Astrocyte (in vitro differentiated cells and primary cell): ENCODE data around the gene SLC9A4. TPM values are rescaled to one million over a fixed set of nuclear protein-coding genes. Genes with fewer than 3 reads are reported as not detected.

Experiments
- DNase-seq: peaks from one replicate; pipeline ENCODE4 v3.0.0-alpha.2; 2010; ENCODE audit warnings: low read depth
- FAIRE-seq: peaks from 2 replicates; lab custom pipeline; 2011; peaks lifted over from hg19 to GRCh38; lab: Jason Lieb, UNC
- H2AFZ ChIP-seq: 2 replicates; pipeline ENCODE4 v1.6.0; 2012; ENCODE audit warnings: low read depth, low read length, inconsistent platforms
- H3K27ac ChIP-seq: 2 replicates; pipeline ENCODE4 v1.5.1; 2011; ENCODE audit warnings: low read depth, low read length, inconsistent platforms
- H3K27me3 ChIP-seq: 2 replicates; pipeline ENCODE4 v1.6.0; 2011; ENCODE audit warnings: low read length, inconsistent platforms; ENCODE audit not compliant: insufficient read depth
- H3K36me3 ChIP-seq: 2 replicates; pipeline ENCODE4 v1.5.1; 2011; ENCODE audit warnings: low read length, inconsistent platforms; ENCODE audit not compliant: insufficient read depth
- H3K4me1 ChIP-seq: 2 replicates; pipeline ENCODE4 v1.5.1; 2011; ENCODE audit warnings: low read length, inconsistent platforms; ENCODE audit not compliant: insufficient read depth
- H3K4me2 ChIP-seq: 2 replicates; pipeline ENCODE4 v1.6.0; 2012; ENCODE audit warnings: low read length, inconsistent platforms
- H3K4me3 ChIP-seq: 2 replicates; pipeline ENCODE4 v1.5.1; 2011; ENCODE audit warnings: low read depth, mild to moderate bottlenecking, low read length, inconsistent platforms; ENCODE audit not compliant: insufficient read depth
- H3K79me2 ChIP-seq: 2 replicates; pipeline ENCODE4 v1.6.0; 2012; ENCODE audit warnings: mild to moderate bottlenecking, low read length, inconsistent platforms; ENCODE audit not compliant: insufficient read depth
- H3K9ac ChIP-seq: 2 replicates; pipeline ENCODE4 v1.6.0; 2012; ENCODE audit warnings: mild to moderate bottlenecking, low read length, inconsistent platforms
- H3K9me3 ChIP-seq: 2 replicates; pipeline ENCODE4 v1.5.1; 2012; ENCODE audit warnings: low read depth, mild to moderate bottlenecking, low read length, inconsistent platforms; ENCODE audit not compliant: insufficient read depth
- H4K20me1 ChIP-seq: 2 replicates; pipeline ENCODE4 v1.6.0; 2012; ENCODE audit warnings: low read length, inconsistent platforms; ENCODE audit not compliant: insufficient read depth
- H3K27ac Mint-ChIP-seq: one replicate; pipeline ENCODE4 v1.8.0; 2021; ENCODE audit warnings: mild to moderate bottlenecking, mixed read lengths; ENCODE audit not compliant: unreplicated experiment
- H3K27me3 Mint-ChIP-seq: one replicate; pipeline ENCODE4 v1.8.0; 2021; ENCODE audit warnings: low read depth, mixed read lengths; ENCODE audit not compliant: unreplicated experiment
- H3K36me3 Mint-ChIP-seq: one replicate; pipeline ENCODE4 v1.8.0; 2021; ENCODE audit warnings: low read depth, mixed read lengths; ENCODE audit not compliant: unreplicated experiment
- H3K4me1 Mint-ChIP-seq: one replicate; pipeline ENCODE4 v1.8.0; 2021; ENCODE audit warnings: low read depth, mixed read lengths; ENCODE audit not compliant: unreplicated experiment
- H3K4me3 Mint-ChIP-seq: one replicate; pipeline ENCODE4 v1.8.0; 2021; ENCODE audit warnings: mild to moderate bottlenecking, moderate library complexity, mixed read lengths; ENCODE audit not compliant: unreplicated experiment
- H3K9me3 Mint-ChIP-seq: one replicate; pipeline ENCODE4 v1.8.0; 2021; ENCODE audit warnings: mild to moderate bottlenecking, mixed read lengths; ENCODE audit not compliant: unreplicated experiment
- EZH2 ChIP-seq: IDR thresholded peaks from 2 replicates; pipeline ENCODE4 v1.6.1; 2012; ENCODE audit warnings: mild to moderate bottlenecking, low read length, inconsistent platforms; ENCODE audit not compliant: insufficient read depth
- total RNA-seq: library from RNA; stranded (reverse); gene quantifications from 2 replicates; pipeline ENCODE4 v1.2.1, GENCODE V29; 2021
- TF ChIP-seq, protein P1 (sequence below): IDR thresholded peaks from 2 replicates; pipeline ENCODE4 v1.5.1; 2011; ENCODE audit warnings: low read depth, mild to moderate bottlenecking, inconsistent platforms, low read length, moderate library complexity; ENCODE audit not compliant: insufficient read depth

The SLC9A4 gene
- total RNA-seq, 1 donor from 2014 or later, result 0.09 TPM

DNA sequence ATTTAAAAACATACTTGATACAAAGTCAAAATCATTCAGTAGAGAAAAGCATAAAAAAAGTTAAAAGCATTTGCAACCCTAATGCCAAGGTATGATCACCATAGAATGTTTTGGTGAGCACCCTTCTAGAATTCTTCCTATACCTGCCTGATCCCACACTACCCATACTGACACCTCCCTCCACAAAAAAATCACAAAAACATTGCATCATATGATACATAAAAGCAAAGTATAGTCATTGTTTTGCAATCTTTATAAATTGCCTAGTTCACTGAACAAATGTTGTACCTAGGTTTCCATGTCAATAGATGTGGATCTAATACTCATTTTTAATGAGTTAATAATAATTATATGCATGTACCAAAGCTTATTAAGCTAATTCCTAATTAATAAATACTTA, 54.1 kb downstream of the SLC9A4 start:
- H3K27ac Mint-ChIP-seq, result no peak overlapping the region
- TF ChIP-seq, protein P1, sequence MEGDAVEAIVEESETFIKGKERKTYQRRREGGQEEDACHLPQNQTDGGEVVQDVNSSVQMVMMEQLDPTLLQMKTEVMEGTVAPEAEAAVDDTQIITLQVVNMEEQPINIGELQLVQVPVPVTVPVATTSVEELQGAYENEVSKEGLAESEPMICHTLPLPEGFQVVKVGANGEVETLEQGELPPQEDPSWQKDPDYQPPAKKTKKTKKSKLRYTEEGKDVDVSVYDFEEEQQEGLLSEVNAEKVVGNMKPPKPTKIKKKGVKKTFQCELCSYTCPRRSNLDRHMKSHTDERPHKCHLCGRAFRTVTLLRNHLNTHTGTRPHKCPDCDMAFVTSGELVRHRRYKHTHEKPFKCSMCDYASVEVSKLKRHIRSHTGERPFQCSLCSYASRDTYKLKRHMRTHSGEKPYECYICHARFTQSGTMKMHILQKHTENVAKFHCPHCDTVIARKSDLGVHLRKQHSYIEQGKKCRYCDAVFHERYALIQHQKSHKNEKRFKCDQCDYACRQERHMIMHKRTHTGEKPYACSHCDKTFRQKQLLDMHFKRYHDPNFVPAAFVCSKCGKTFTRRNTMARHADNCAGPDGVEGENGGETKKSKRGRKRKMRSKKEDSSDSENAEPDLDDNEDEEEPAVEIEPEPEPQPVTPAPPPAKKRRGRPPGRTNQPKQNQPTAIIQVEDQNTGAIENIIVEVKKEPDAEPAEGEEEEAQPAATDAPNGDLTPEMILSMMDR, result no peak
- TF ChIP-seq EZH2, result no peak
- no peaks in the 10 kb centered on the region for H3K36me3 Mint-ChIP-seq
- no peak for DNase-seq
- no peak for FAIRE-seq
- no peak overlapping the region for H3K9ac ChIP-seq
- no peaks in the 10 kb centered on the region for H4K20me1 ChIP-seq
- no peaks in the 10 kb centered on the region for H3K79me2 ChIP-seq
- H3K4me1 Mint-ChIP-seq, result no peaks in the 10 kb centered on the region
- H3K27me3 Mint-ChIP-seq, result peaks cover 12% of the 10 kb centered on the region
- no peak overlapping the region for H3K4me2 ChIP-seq
- H2AFZ ChIP-seq, result no peak overlapping the region
- no peaks in the 10 kb centered on the region for H3K9me3 Mint-ChIP-seq
- H3K27me3 ChIP-seq, result no peaks in the 10 kb centered on the region
- no peak overlapping the region for H3K27ac ChIP-seq
- no peaks in the 10 kb centered on the region for H3K36me3 ChIP-seq
- no peak overlapping the region for H3K4me3 ChIP-seq
- no peak overlapping the region for H3K4me3 Mint-ChIP-seq
- no peaks in the 10 kb centered on the region for H3K9me3 ChIP-seq
- H3K4me1 ChIP-seq, result no peaks in the 10 kb centered on the region

DNA sequence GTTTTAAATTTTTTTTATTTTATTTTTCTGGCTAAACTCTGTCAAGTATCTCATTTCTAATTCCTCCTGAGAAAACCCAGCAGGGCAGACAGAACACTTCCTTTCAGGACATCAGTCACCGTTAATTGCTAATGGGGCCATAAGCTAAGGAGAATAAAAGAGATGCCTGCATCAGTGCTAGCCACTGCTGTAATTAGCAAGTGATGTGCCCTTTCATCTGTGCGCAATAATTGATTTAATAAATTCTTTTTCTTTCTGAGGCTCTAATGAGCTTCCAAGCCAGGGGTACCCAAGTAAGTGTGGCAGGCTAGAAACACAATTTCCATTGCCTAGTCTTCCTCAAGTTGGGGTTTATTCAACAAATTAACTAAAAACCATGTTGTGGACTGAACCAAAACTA, 65.5 kb downstream of the SLC9A4 start:
- Histone ChIP-seq H3K36me3 (no peaks in the 10 kb centered on the region), H3K27me3 (peaks cover 3% of the 10 kb centered on the region), H2AFZ (no peak overlapping the region), H3K27ac (no peak overlapping the region), H3K4me1 (no peaks in the 10 kb centered on the region), H3K4me2 (no peak overlapping the region), H3K9ac (no peak overlapping the region), H3K79me2 (no peaks in the 10 kb centered on the region), H3K9me3 (no peaks in the 10 kb centered on the region), H4K20me1 (no peaks in the 10 kb centered on the region), H3K4me3 (no peak overlapping the region)
- Mint-ChIP-seq H3K4me1 (no peaks in the 10 kb centered on the region), H3K9me3 (no peaks in the 10 kb centered on the region), H3K27ac (no peak overlapping the region), H3K27me3 (peaks cover 2% of the 10 kb centered on the region), H3K36me3 (no peaks in the 10 kb centered on the region), H3K4me3 (no peak overlapping the region)
- no peak for DNase-seq
- FAIRE-seq, result no peak
- TF ChIP-seq, protein P1, result no peak
- no peak for TF ChIP-seq EZH2

DNA sequence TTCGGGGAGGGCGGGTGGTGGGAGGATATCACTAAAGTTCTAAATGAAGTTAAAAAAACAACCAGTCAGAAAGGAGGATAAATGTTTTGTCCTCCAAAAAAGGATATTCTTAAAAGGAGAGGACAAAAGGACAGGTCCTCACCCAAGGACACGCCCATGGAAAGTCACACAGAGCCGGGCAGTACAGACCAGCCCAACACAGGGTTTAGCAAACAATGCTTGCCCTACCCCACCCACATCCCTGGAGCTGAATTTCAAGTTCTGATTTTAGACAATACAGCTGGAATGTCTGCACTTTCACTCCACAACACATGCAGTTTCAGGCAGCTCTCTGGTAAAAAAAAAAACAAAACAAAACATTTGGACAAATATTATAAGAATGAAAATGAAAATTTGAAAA, 67.9 kb downstream of the SLC9A4 start:
- DNase-seq (no peak), FAIRE-seq (no peak)
- TF ChIP-seq EZH2, result no peak
- TF ChIP-seq, protein P1, result no peak
- H3K36me3 ChIP-seq, result no peaks in the 10 kb centered on the region
- no peak overlapping the region for H3K27ac ChIP-seq
- H3K36me3 Mint-ChIP-seq, result no peaks in the 10 kb centered on the region
- H3K27ac Mint-ChIP-seq, result no peak overlapping the region
- H3K9ac ChIP-seq, result no peak overlapping the region
- H3K4me1 Mint-ChIP-seq, result no peaks in the 10 kb centered on the region
- no peaks in the 10 kb centered on the region for H4K20me1 ChIP-seq
- H3K27me3 Mint-ChIP-seq, result peaks cover 2% of the 10 kb centered on the region
- no peaks in the 10 kb centered on the region for H3K79me2 ChIP-seq
- H3K27me3 ChIP-seq, result peaks cover 3% of the 10 kb centered on the region
- no peaks in the 10 kb centered on the region for H3K9me3 Mint-ChIP-seq
- H3K4me3 ChIP-seq, result no peak overlapping the region
- H3K4me1 ChIP-seq, result no peaks in the 10 kb centered on the region
- no peaks in the 10 kb centered on the region for H3K9me3 ChIP-seq
- no peak overlapping the region for H3K4me2 ChIP-seq
- H3K4me3 Mint-ChIP-seq, result no peak overlapping the region
- no peak overlapping the region for H2AFZ ChIP-seq
